Activated CD4-positive, alpha-beta T cell treated with anti-CD3 and anti-CD28 coated beads, Interleukin-2, Interleukin-4, amounts not matched to agents 100 ng/mL and 50 ng/mL, durations not matched to agents 16 hours and 8 hours (primary cell): ENCODE measurements around the gene HS6ST2.
"Not testable (repeated sequence)": the region's sequence is repeated elsewhere in the genome, so short reads cannot be mapped to it uniquely, and the experiment has no call there.

Source experiments
- DNase-seq: peaks from one replicate; pipeline ENCODE4 v3.0.0-alpha.2; 2020; ENCODE audit warnings: low spot score

Gene HS6ST2

GRCh38 chrX:132940727-132941327, 17.6 kb downstream of the HS6ST2 start:
- no peak for DNase-seq

GRCh38 chrX:132933170-132933569, 25.3 kb downstream of the HS6ST2 start:
- DNase-seq: no peak

DNA sequence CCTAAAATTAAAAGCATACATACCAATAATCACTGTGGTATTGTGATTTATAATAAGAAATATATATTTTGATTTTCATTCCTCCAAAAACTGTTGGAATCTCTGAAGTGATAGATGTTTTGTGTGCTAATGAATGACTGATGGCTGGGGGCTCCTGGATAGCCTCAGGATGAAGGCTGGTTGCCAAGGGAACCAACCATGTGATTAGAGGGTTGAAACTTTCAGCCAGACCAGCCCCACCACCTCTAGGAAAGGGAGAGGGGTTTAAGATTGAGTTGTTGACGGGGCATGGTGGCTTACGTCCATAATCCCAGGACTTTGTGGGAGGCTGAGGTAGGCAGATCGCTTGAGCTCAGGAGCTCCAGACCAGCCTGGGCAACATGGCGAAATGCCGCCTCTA, 34.0 kb downstream of the HS6ST2 start:
- no peak for DNase-seq

- DNase-seq: no peak
Measured at GRCh38 chrX:132918523-132918922, 39.9 kb downstream of the HS6ST2 start.

- no peak for DNase-seq
Measured at GRCh38 chrX:132916349-132916748, 42.1 kb downstream of the HS6ST2 start.

DNA sequence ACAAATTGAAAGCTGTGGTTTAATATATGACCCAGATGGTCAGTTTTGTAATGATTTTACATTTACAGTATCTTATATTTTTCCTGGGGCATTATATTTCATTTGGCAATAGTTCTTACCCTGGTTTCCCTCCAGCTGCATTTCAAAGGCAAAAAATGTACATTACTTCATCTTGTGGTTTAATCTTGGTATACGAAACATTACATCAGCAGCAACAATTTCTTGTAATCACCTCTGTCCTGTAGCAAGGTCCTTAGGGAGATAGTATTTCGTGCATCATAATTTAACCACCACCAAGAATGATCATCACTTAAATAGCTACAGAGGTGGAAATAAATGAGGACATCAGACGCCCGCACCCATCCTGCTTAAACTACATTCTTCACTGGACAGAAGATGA, 48.8 kb downstream of the HS6ST2 start:
- DNase-seq: no peak

- no peak for DNase-seq
Measured at GRCh38 chrX:132908891-132909290, 49.5 kb downstream of the HS6ST2 start.

GRCh38 chrX:132900633-132901293, 57.7 kb downstream of the HS6ST2 start:
- DNase-seq: no peak

DNA sequence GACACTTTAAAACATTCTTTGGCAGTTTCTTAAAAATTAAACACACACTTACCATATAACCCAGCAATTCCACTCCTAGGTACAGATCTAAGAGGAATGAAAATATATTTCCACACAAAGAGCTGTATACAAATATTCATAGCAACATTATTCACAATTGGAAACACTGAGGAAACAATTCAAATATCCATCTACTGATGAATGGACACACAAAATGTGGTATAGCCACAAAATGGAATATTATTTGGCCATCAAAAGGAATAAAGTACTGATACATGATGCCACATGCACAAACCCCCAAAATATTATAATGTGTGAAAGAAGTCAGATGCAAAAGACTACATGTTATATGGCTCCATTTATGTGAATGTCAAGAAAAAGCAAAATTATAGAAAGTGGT, 70.9 kb downstream of the HS6ST2 start:
- no peak for DNase-seq

DNA sequence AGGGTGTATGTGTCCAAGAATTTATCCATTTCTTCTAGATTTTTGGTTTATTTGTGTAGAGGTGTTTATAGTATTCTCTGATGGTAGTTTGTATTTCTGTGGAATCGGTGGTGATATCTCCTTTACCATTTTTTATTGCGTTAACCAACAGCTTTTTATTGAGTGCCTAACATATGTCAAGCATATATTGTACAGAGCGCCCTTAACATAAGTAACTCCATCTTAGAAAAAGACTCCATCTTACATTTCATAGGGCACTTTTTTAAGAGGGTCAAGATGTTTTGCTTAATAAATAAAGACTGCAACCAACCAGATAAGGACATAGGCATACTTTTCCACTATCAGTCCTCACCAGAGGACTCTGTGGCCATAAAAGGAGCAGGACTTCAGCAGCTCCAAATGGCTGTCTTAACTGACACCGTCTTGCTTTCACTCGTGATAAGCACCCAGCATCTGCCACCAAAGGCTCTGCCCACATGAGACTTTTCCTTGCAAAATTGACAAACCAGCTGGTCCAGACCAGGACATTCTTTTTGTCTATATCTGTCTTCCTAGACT, 75.0 kb downstream of the HS6ST2 start:
- DNase-seq: no peak

DNA sequence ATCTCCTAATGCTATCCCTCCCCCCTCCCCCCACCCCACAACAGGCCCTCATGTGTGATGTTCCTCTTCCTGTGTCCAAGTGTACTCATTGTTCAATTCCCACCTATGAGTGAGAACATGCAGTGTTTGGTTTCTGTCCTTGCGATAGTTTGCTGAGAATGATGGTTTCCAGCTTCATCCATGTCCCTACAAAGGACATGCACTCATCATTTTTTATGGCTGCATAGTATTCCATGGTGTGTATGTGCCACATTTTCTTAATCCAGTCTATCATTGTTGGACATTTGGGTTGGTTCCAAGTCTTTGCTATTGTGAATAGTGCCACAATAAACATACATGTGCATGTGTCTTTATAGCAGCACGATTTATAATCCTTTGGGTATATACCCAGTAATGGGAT, 77.7 kb downstream of the HS6ST2 start:
- not testable (repeated sequence) for DNase-seq

- DNase-seq: no peak
Measured at GRCh38 chrX:132877954-132878536, 80.4 kb downstream of the HS6ST2 start.

DNA sequence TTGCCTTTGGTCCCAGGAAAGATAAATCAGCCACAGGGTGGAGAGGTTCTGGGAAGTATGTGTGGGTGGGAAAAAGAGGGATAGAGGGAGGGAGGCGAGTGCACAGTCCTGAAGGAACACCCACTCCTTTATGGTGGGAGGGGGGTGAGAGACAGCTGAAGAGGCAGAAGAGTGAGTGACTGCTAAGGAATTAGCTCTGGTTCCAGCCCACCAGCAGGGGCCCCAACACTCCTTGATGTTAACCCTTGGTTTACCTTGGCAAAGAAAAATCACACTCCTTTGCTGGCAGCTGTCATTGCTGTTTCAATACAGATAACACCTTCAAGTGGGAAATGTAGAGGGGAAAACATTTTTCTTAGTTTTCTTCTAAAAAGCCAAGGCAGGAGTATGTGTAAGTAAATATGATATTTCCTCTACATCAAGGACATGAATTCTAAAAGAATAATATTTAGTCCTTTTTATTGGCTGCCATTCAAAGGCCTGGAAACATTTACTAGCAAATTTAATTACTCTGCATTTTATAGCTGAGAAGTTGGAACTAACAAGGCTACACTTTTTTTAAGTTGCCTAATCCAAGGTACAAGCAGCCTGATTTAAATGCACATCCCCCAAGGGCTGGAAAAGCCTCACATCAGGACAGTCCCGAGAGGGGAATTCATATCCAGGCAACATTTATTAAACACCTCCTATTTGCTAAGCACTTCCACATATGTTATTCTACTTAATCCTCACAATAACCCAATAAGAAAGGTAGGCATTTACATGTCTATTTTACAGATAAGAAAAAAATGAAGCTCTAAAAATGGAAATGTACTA, 81.7 kb downstream of the HS6ST2 start:
- DNase-seq: no peak

GRCh38 chrX:132875650-132876522, 82.5 kb downstream of the HS6ST2 start:
- no peak for DNase-seq

DNA sequence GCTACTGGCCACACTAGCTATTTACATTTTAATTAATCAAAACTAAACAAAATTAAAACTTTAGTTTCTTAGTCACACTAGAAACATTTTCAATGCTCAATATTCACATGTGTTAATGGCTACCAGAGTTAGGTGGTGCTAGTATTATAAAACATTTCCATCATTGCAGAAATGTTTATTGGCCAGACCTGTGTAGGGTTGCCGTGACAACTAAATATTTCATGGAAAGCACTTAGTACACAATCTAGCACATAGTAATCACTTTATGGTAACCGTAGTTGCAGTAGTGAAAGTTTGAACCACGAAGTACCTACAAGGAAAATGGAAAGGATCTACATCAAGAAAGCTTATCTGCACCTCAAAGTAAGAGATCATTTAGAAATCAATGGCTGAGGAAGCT, 95.9 kb downstream of the HS6ST2 start:
- no peak for DNase-seq

GRCh38 chrX:132861076-132861475, 97.4 kb downstream of the HS6ST2 start:
- DNase-seq: no peak

DNA sequence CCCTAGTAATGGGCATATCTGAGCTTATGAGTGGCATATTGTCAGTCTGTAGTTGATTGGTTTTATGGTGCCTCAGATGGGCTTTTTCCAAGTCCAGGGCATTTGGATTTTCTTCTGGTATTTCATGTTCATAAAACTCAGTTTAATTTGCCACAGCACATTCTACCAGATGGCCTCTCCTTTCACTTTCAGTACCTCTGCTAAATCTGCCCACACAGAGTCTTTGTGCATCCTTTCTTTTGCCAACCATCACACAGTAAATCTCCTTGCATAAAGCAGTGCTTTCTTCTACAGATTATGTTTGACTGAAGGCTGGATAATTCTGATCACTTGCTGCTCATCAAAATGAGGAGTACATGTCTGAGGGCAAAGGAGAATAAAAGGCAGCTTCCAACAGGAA, 98.2 kb downstream of the HS6ST2 start:
- DNase-seq: no peak

- peak; percentile 13 for DNase-seq
Measured at GRCh38 chrX:132858018-132858417, 100.4 kb downstream of the HS6ST2 start.

DNA sequence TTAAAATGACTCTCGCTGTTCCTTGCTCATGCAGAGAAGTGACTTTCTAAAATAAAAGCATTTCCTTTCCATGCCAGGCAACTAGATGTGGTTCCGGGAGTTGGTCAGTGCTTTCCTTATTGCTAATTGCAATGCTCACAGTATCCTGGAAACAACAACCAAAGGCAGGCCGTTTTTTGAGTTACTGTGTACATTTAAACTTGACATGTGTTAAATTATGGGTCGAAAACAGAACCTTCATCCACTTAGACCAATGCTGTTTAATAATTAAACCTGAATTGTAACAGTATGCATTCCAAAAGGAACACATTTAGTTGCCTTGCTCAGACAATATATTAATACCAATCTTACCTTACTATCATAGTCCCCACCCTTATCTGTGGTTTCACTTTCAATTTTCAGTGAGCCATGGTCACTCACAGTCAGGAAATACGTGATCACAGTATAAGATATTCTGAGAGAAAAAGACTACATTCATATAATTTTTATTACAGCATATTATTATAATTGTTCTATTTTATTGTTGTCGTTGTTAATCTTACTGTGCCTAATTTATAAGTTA, 102.6 kb downstream of the HS6ST2 start:
- no peak for DNase-seq

DNA sequence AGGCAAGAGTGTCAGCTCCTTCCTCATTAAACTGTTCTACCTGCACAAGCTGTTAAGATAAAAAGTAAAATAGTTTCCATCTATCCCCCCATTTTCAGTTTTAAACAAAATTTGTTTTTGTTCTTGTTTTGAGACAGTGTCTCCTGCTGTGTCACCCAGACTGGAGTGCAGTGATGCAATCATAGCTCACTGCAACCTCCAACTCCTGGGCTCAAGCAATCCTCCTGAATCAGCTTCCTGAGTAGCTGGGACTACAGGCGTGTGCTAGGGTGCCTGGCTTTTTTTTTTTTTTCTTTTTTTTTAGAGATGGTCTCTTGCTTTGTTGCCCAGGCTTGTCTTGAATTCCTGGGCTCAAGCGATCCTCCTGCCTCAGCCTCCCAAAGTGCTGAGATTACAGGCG, 105.4 kb downstream of the HS6ST2 start:
- DNase-seq: no peak

GRCh38 chrX:132848296-132848970, 110.0 kb downstream of the HS6ST2 start:
- no peak for DNase-seq
